Fibroblast of skin of left biceps (primary cell): ENCODE measurements around the gene UBXN7.
A peak's percentile ranks its signal among the peaks of the same experiment; 100 is the strongest.
"Not testable (repeated sequence)": the region's sequence is repeated elsewhere in the genome, so short reads cannot be mapped to it uniquely, and the experiment has no call there.

Experiments
- DNase-seq, 2 experiments: peaks; one replicate each; pipeline ENCODE4 v3.0.0-alpha.2; 2013; ENCODE audit warnings: low read depth in 2 of 2

The UBXN7 gene

GRCh38 chr3:196432137-196432879 is at the start of gene UBXN7:
Gene UBXN7, minus strand, starts transcription at chr3:196432427. Its CDS starts 28 bp downstream, at chr3:196432399.
- peak; percentile 79 to 85 for DNase-seq

- DNase-seq, result no peak
Measured at GRCh38 chr3:196477678-196478077, 45.5 kb upstream of the UBXN7 start.

GRCh38 chr3:196472286-196472685 is 40.1 kb upstream of the UBXN7 start:
- DNase-seq, result no peak

- peak in 1 of 2 experiments; percentile 4 for DNase-seq
Measured at GRCh38 chr3:196471551-196471950, 39.3 kb upstream of the UBXN7 start.

GRCh38 chr3:196470182-196470581 is 38.0 kb upstream of the UBXN7 start:
- not testable (repeated sequence) for DNase-seq

- DNase-seq, result no peak
Measured at GRCh38 chr3:196463804-196464203, 31.6 kb upstream of the UBXN7 start.

GRCh38 chr3:196463478-196463756 is 31.2 kb upstream of the UBXN7 start:
- DNase-seq, result no peak

GRCh38 chr3:196462680-196463477 is 30.7 kb upstream of the UBXN7 start:
- not testable (repeated sequence) for DNase-seq

- no peak for DNase-seq
Measured at GRCh38 chr3:196458063-196458462, 25.8 kb upstream of the UBXN7 start.

GRCh38 chr3:196457470-196457869 is 25.2 kb upstream of the UBXN7 start:
- not testable (repeated sequence) for DNase-seq

GRCh38 chr3:196454935-196455334 is 22.7 kb upstream of the UBXN7 start:
- no peak for DNase-seq

- DNase-seq, result not testable (repeated sequence)
Measured at GRCh38 chr3:196445391-196445790, 13.2 kb upstream of the UBXN7 start.

- DNase-seq, result no peak
Measured at GRCh38 chr3:196444500-196444894, 12.3 kb upstream of the UBXN7 start.

GRCh38 chr3:196440696-196441095 is 8.5 kb upstream of the UBXN7 start:
- DNase-seq, result no peak

GRCh38 chr3:196440041-196440537 is 7.9 kb upstream of the UBXN7 start:
- peak; percentile 75 to 77 for DNase-seq

GRCh38 chr3:196431181-196432136 is 768 bp downstream of the UBXN7 start:
- DNase-seq, result peak; percentile 15 to 23

GRCh38 chr3:196428041-196428440 is 4.2 kb downstream of the UBXN7 start:
- no peak for DNase-seq

- DNase-seq, result not testable (repeated sequence)
Measured at GRCh38 chr3:196424421-196424820, 7.8 kb downstream of the UBXN7 start.

GRCh38 chr3:196423044-196423781 is 9.0 kb downstream of the UBXN7 start:
- DNase-seq, result no peak

- not testable (repeated sequence) for DNase-seq
Measured at GRCh38 chr3:196421668-196422067, 10.6 kb downstream of the UBXN7 start.

GRCh38 chr3:196419386-196419785 is 12.8 kb downstream of the UBXN7 start:
- no peak for DNase-seq
